Keratinocyte (primary cell): ENCODE measurements around the gene PDIA4. TPM values are rescaled to one million over a fixed set of nuclear protein-coding genes. Genes with fewer than 3 reads are reported as not detected.

Experiments used
- DNase-seq: peaks from one replicate; pipeline ENCODE4 v3.0.0-alpha.2; 2011; ENCODE audit warnings: low read depth, missing footprints, low spot score
- FAIRE-seq: peaks from 2 replicates; lab custom pipeline; 2011; peaks lifted over from hg19 to GRCh38; lab: Jason Lieb, UNC
- H2AFZ ChIP-seq: 2 replicates; pipeline ENCODE4 v1.6.0; 2012; ENCODE audit warnings: low read length, control low read depth, inconsistent platforms; ENCODE audit not compliant: control insufficient read depth
- H3K27ac ChIP-seq: 2 replicates; pipeline ENCODE4 v1.5.1; 2011; ENCODE audit warnings: low read length; ENCODE audit not compliant: control insufficient read depth, insufficient read depth
- H3K27me3 ChIP-seq: 3 replicates; pipeline ENCODE4 v1.6.0; 2011; ENCODE audit warnings: low read length; ENCODE audit not compliant: control insufficient read depth, insufficient read depth; ENCODE audit errors: extremely low read depth
- H3K36me3 ChIP-seq, 2 experiments: 2 replicates in 1 of 2; 3 replicates in 1 of 2; pipeline ENCODE4 v1.5.1; 2011; ENCODE audit warnings: low read length in 2 of 2, mild to moderate bottlenecking in 1 of 2; ENCODE audit not compliant: control insufficient read depth in 2 of 2, insufficient read depth in 2 of 2; ENCODE audit errors: extremely low read depth in 1 of 2
- H3K4me1 ChIP-seq: 3 replicates; pipeline ENCODE4 v1.5.1; 2011; ENCODE audit warnings: low read length; ENCODE audit not compliant: control insufficient read depth, insufficient read depth; ENCODE audit errors: extremely low read depth
- H3K4me2 ChIP-seq: 3 replicates; pipeline ENCODE4 v1.6.0; 2011; ENCODE audit warnings: low read depth, low read length; ENCODE audit not compliant: control insufficient read depth, insufficient read depth; ENCODE audit errors: extremely low read depth
- H3K4me3 ChIP-seq, 3 experiments: fragments of 200-600 bp in 1 of 3; sonication (generic) in 1 of 3; 2 replicates in 2 of 3; 3 replicates in 1 of 3; pipeline ENCODE4 v1.5.1; 2011 to 2016; ENCODE audit warnings: low read length in 3 of 3, mild to moderate bottlenecking in 3 of 3, control low read depth in 2 of 3, inconsistent platforms in 1 of 3, low read depth in 1 of 3, mixed read lengths in 1 of 3, mixed run types in 1 of 3, moderate library complexity in 1 of 3; ENCODE audit not compliant: control insufficient read depth in 2 of 3, insufficient read depth in 2 of 3; ENCODE audit errors: extremely low read depth in 1 of 3
- H3K79me2 ChIP-seq: 2 replicates; pipeline ENCODE4 v1.6.0; 2012; ENCODE audit warnings: low read length; ENCODE audit not compliant: control insufficient read depth, insufficient read depth
- H3K9ac ChIP-seq: 3 replicates; pipeline ENCODE4 v1.6.0; 2011; ENCODE audit warnings: low read length; ENCODE audit not compliant: control insufficient read depth, insufficient read depth; ENCODE audit errors: extremely low read depth
- H3K9me1 ChIP-seq: 3 replicates; pipeline ENCODE4 v1.6.0; 2011; ENCODE audit warnings: low read length; ENCODE audit not compliant: control insufficient read depth, insufficient read depth; ENCODE audit errors: extremely low read depth
- H3K9me3 ChIP-seq: 2 replicates; pipeline ENCODE4 v1.5.1; 2012; ENCODE audit warnings: low read depth, low read length; ENCODE audit not compliant: control insufficient read depth
- H4K20me1 ChIP-seq: 3 replicates; pipeline ENCODE4 v1.6.0; 2011; ENCODE audit warnings: low read length; ENCODE audit not compliant: control insufficient read depth, insufficient read depth; ENCODE audit errors: extremely low read depth
- CTCF ChIP-seq, 3 experiments: IDR thresholded peaks in 1 of 3; conservative IDR thresholded peaks in 1 of 3; optimal IDR thresholded peaks in 1 of 3; 2 replicates in 2 of 3; 3 replicates in 1 of 3; pipeline versions ENCODE3 to v1.5.1; 2011; ENCODE audit warnings: low read length in 3 of 3, mild to moderate bottlenecking in 3 of 3, moderate library complexity in 2 of 3, control low read depth in 1 of 3, inconsistent platforms in 1 of 3; ENCODE audit not compliant: insufficient read depth in 2 of 3; ENCODE audit errors: extremely low read depth in 1 of 3
- EZH2 ChIP-seq: IDR thresholded peaks from one replicate; pipeline ENCODE4 v1.6.1; 2012; ENCODE audit warnings: inconsistent platforms, mild to moderate bottlenecking, low read length, moderate library complexity
- dilution Hi-C: fragments of 300-500 bp; cut with MboI; formaldehyde crosslinking; loops from one replicate; pipeline ENCODE4 v1.7.0; 2020; ENCODE audit warnings: low sequenced_read_pairs; ENCODE audit not compliant: extremely low pct_ligation_motif_present
- polyA plus RNA-seq, 5 experiments: library from polyadenylated mRNA; depleted of rRNA in 3 of 5; stranded (reverse) in 3 of 5; stranded (forward) in 1 of 5; unstranded in 1 of 5; fragments of >200 nt; gene quantifications; 1 replicate in 1 of 5; 2 replicates in 3 of 5; 3 replicates in 1 of 5; pipeline versions ENCODE4 v1.2.1 to v1.2.3, GENCODE V29; 2011 to 2012; ENCODE audit warnings: missing spikeins in 2 of 5, low read depth in 1 of 5, low replicate concordance in 1 of 5

The PDIA4 gene
- polyA plus RNA-seq, 1 donor (not counting 4 experiments of a cell fraction or from before 2014, with no cell fraction given) = 145 TPM

DNA sequence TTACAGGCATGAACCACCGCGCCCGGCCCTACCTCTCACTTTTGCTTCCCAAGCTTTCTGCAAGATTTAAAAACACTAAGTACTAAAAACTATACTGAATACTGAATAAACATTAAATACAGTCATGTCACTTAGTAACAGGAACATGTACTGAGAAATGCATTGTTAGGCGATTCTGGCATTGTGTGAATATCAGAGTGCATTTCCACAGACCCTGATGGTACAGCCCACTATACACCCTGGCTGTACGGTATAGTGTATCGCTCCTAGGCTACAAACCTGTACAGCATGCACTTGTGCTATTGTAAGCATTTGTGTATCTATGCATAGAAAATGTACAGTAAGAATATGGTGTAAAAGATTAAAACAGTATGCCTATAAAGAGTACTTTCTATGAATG is 29.1 kb downstream of the PDIA4 start:
- TF ChIP-seq CTCF (optimal IDR thresholded peaks at IDR 0.05 in 1 of 3, IDR thresholded peaks at IDR 0.05 in 1 of 3, conservative IDR thresholded peaks at IDR 0.05 in 1 of 3; ENCODE audit: extremely low read depth in 1 of 3, insufficient read depth in 2 of 3, low read length in 3 of 3) = no peak
- TF ChIP-seq EZH2 = no peak
- no peak overlapping the region for H3K27ac ChIP-seq
- H3K9ac ChIP-seq = no peak overlapping the region
- no peaks in the 10 kb centered on the region for H3K27me3 ChIP-seq
- no peak overlapping the region for H2AFZ ChIP-seq
- H3K9me3 ChIP-seq = no peaks in the 10 kb centered on the region
- no peaks in the 10 kb centered on the region for H3K79me2 ChIP-seq
- H4K20me1 ChIP-seq = no peaks in the 10 kb centered on the region
- peaks cover 13 to 16% of the 10 kb centered on the region in 2 experiments for H3K36me3 ChIP-seq
- no peaks in the 10 kb centered on the region for H3K9me1 ChIP-seq
- no peak overlapping the region for H3K4me3 ChIP-seq
- DNase-seq (no peak), FAIRE-seq (no peak)
- H3K4me2 ChIP-seq = no peak overlapping the region
- dilution Hi-C loops = no loop called here
- no peaks in the 10 kb centered on the region for H3K4me1 ChIP-seq

DNA sequence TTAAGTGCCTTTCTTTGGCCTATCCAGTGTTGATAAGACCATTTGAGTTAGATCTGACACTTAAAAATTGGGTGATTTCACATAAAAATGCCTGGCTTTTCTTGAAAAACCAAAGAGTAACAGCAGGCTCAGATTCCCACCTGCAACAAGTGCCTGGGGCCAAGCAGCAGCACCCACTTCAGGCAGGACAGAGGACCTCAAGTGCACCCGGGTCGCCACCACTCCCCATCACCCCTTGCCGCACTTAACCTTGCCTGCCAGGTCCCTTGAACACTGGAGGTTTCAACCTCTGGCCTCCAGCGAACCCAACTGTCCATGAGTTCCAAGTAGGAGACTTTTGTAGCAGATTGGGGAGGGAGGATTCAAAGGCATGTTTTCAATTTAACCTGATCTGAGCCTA is 30.8 kb downstream of the PDIA4 start:
- DNase-seq (no peak), FAIRE-seq (no peak)
- TF ChIP-seq CTCF (optimal IDR thresholded peaks at IDR 0.05 in 1 of 3, IDR thresholded peaks at IDR 0.05 in 1 of 3, conservative IDR thresholded peaks at IDR 0.05 in 1 of 3; ENCODE audit: extremely low read depth in 1 of 3, insufficient read depth in 2 of 3, low read length in 3 of 3) (no peak), EZH2 (no peak)
- Histone ChIP-seq H3K9me1 (no peaks in the 10 kb centered on the region), H4K20me1 (no peaks in the 10 kb centered on the region), H3K9ac (no peak overlapping the region), H3K4me2 (no peak overlapping the region), H2AFZ (no peak overlapping the region), H3K79me2 (no peaks in the 10 kb centered on the region), H3K27me3 (no peaks in the 10 kb centered on the region), H3K27ac (no peak overlapping the region), H3K36me3 (peaks cover 4 to 7% of the 10 kb centered on the region in 2 experiments), H3K9me3 (no peaks in the 10 kb centered on the region), H3K4me1 (no peaks in the 10 kb centered on the region), H3K4me3 (no peak overlapping the region)
- dilution Hi-C loops = no loop called here
